Vagina (tissue), 2 donors: ENCODE measurements around the gene CFAP61.

ENCODE experiments used
- POLR2A ChIP-seq, 2 donors: fragments of 450-650 bp; IDR thresholded peaks; one replicate each; pipeline ENCODE4 v1.6.1; 2017; ENCODE audit warnings: antibody characterized with exemption in 2 of 2, mild to moderate bottlenecking in 2 of 2, moderate library complexity in 2 of 2
- POLR2AphosphoS5 ChIP-seq, 2 donors: sonication (generic); formaldehyde crosslinking; IDR thresholded peaks; one replicate each; pipeline ENCODE4 v1.9.0; 2017; ENCODE audit warnings: antibody characterized with exemption in 2 of 2, mild to moderate bottlenecking in 2 of 2, low read depth in 1 of 2; ENCODE audit not compliant: insufficient read depth in 1 of 2
- TF ChIP-seq, protein P1 (sequence below), 3 experiments: fragments of 450-650 bp in 2 of 3; fragments of 200-600 bp in 1 of 3; sonication (generic) in 1 of 3; IDR thresholded peaks; one replicate each; pipeline ENCODE4 v1.5.1; 2017 to 2019; ENCODE audit warnings: antibody characterized with exemption in 3 of 3, mild to moderate bottlenecking in 2 of 3, moderate library complexity in 2 of 3

DNA sequence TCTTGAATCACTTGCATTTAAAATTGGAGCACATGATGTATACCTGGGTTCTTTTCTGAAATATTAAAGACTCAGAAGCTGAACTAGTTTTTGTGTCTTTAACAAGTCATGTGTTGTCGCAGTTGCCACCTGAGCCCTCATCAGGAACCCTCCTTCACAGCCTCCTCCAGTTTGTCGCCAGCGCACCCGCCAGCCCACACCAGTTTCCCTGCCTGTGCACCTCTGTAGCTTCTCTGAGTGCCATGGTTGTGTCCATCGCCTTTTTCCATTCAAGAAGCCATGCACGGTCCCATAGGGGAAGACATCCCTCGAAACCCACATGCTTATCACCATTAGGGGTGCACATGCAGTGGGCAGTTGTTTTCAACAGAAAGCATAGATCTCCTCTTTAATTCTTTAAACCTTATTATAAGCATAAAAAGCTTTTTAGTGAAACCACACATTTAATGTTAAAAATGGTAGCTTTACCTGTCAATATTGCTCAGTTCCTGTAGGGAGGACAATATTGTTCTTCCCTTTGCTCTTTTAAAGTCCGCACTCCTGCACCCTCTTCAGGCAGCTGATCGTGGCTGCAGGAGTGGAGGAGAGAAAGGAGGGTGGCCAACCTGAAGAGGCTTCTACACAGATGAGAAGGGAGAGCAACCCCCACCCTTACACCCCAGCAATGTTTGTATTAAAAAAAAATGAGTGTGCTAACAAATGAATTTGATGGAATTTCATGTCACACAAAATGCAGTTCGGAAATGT is 121.9 kb downstream of the CFAP61 start:
- TF ChIP-seq, protein P1, sequence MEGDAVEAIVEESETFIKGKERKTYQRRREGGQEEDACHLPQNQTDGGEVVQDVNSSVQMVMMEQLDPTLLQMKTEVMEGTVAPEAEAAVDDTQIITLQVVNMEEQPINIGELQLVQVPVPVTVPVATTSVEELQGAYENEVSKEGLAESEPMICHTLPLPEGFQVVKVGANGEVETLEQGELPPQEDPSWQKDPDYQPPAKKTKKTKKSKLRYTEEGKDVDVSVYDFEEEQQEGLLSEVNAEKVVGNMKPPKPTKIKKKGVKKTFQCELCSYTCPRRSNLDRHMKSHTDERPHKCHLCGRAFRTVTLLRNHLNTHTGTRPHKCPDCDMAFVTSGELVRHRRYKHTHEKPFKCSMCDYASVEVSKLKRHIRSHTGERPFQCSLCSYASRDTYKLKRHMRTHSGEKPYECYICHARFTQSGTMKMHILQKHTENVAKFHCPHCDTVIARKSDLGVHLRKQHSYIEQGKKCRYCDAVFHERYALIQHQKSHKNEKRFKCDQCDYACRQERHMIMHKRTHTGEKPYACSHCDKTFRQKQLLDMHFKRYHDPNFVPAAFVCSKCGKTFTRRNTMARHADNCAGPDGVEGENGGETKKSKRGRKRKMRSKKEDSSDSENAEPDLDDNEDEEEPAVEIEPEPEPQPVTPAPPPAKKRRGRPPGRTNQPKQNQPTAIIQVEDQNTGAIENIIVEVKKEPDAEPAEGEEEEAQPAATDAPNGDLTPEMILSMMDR (IDR thresholded peaks at IDR 0.05), result no peak
- TF ChIP-seq POLR2AphosphoS5 (IDR thresholded peaks at IDR 0.05; ENCODE audit: insufficient read depth in 1 of 2, low read depth in 1 of 2), result no peak
- no peak for TF ChIP-seq POLR2A (IDR thresholded peaks at IDR 0.05)
